GM20000 (cell line): ENCODE measurements around the gene TMEM238.
A peak's percentile ranks its signal among the peaks of the same experiment; 100 is the strongest.

ENCODE experiments used
- DNase-seq: peaks from one replicate; pipeline ENCODE4 v3.0.0; 2012; ENCODE audit warnings: low spot score
- TF ChIP-seq, protein P1 (sequence below): IDR thresholded peaks from 2 replicates; pipeline ENCODE4 v1.5.1; 2012; ENCODE audit warnings: mild to moderate bottlenecking, control low read depth; ENCODE audit errors: extremely low read depth, missing control alignments

Gene TMEM238

GRCh38 chr19:55372316-55373081, 11.6 kb downstream of the TMEM238 start:
- TF ChIP-seq, protein P1, sequence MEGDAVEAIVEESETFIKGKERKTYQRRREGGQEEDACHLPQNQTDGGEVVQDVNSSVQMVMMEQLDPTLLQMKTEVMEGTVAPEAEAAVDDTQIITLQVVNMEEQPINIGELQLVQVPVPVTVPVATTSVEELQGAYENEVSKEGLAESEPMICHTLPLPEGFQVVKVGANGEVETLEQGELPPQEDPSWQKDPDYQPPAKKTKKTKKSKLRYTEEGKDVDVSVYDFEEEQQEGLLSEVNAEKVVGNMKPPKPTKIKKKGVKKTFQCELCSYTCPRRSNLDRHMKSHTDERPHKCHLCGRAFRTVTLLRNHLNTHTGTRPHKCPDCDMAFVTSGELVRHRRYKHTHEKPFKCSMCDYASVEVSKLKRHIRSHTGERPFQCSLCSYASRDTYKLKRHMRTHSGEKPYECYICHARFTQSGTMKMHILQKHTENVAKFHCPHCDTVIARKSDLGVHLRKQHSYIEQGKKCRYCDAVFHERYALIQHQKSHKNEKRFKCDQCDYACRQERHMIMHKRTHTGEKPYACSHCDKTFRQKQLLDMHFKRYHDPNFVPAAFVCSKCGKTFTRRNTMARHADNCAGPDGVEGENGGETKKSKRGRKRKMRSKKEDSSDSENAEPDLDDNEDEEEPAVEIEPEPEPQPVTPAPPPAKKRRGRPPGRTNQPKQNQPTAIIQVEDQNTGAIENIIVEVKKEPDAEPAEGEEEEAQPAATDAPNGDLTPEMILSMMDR = no peak

GRCh38 chr19:55370305-55370988, 13.6 kb downstream of the TMEM238 start, which contains the start of gene IL11:
Gene IL11 (minus strand): TSS chr19:55370463. CDS start chr19:55370310, 153 bp downstream.
- no peak for DNase-seq
- TF ChIP-seq, protein P1 = no peak

More at GRCh38 chr19:55372316-55373081, 11.6 kb downstream of the TMEM238 start:
- DNase-seq = no peak

GRCh38 chr19:55369653-55370304, 14.3 kb downstream of the TMEM238 start:
- DNase-seq = peak; percentile 72
- TF ChIP-seq, protein P1 = no peak

- TF ChIP-seq, protein P1 = no peak
- peak; percentile 69 for DNase-seq
These were observed 15.2 kb downstream of the TMEM238 start for GRCh38 chr19:55368701-55369563.

DNA sequence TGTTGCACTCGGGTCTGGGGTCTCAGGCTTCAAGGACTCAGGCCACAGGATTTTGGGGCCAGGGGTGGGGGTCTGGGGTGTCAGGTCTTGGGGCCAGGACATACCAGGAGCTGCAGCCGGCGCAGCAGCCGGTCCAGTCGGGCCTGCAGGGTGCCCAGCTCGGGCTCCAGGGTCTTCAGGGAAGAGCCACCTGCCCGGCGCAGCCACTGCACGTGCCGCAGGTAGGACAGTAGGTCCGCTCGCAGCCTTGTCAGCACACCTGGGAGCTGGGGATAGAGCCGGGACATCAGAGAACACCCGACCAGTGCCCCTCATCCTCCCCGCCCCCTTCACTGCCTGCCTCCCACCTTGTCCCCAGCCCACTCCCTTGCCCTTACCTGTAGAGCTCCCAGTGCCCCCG, 16.0 kb downstream of the TMEM238 start:
- TF ChIP-seq, protein P1 = no peak
- no peak for DNase-seq

GRCh38 chr19:55366790-55367189, 17.3 kb downstream of the TMEM238 start:
- DNase-seq = no peak
- TF ChIP-seq, protein P1 = no peak
